SK-N-SH treated with all-trans-retinoic acid at 6 μM for 48 hours (cell line): ENCODE results near the gene HSD17B1.

Source experiments
- ATAC-seq: fragments of 200-7000 bp; cut with Tn5 transposase; 3 replicates; pipeline ENCODE4 v1.9.1; 2020; ENCODE audit warnings: mild to moderate bottlenecking, moderate library complexity
- ARNTL ChIP-seq: fragments of 450-650 bp; formaldehyde crosslinking; IDR thresholded peaks from 2 replicates; pipeline ENCODE4 v1.5.0; 2020; ENCODE audit warnings: low read depth, mild to moderate bottlenecking, moderate library complexity, borderline replicate concordance
- BACH2 ChIP-seq: fragments of 250-450 bp; sonication (Bioruptor Pico); IDR thresholded peaks from 2 replicates; pipeline ENCODE4 v1.9.0; 2021; ENCODE audit warnings: mild to moderate bottlenecking, borderline replicate concordance
- CSRNP3 ChIP-seq: fragments of 250-450 bp; sonication (Bioruptor Pico); IDR thresholded peaks from 2 replicates; pipeline ENCODE4 v1.5.1; 2021; ENCODE audit warnings: mild to moderate bottlenecking, moderate library complexity
- ESRRG ChIP-seq: fragments of 250-450 bp; sonication (Bioruptor Pico); IDR thresholded peaks from 2 replicates; pipeline ENCODE4 v1.6.1; 2021; ENCODE audit warnings: mild to moderate bottlenecking
- OSR1 ChIP-seq: fragments of 250-450 bp; sonication (Bioruptor Pico); IDR thresholded peaks from 2 replicates; pipeline ENCODE4 v1.8.0; 2022; ENCODE audit warnings: moderate library complexity, mild to moderate bottlenecking, inconsistent platforms
- PATZ1 ChIP-seq: fragments of 250-450 bp; sonication (Bioruptor Pico); IDR thresholded peaks from 2 replicates; pipeline ENCODE4 v1.8.0; 2020; ENCODE audit warnings: mild to moderate bottlenecking, moderate library complexity, borderline replicate concordance
- POU6F1 ChIP-seq: fragments of 250-450 bp; sonication (Bioruptor Pico); IDR thresholded peaks from 2 replicates; pipeline ENCODE4 v1.8.0; 2021; ENCODE audit warnings: low read depth, mild to moderate bottlenecking, moderate library complexity, borderline replicate concordance
- RARB ChIP-seq: fragments of 250-450 bp; sonication (Bioruptor Pico); IDR thresholded peaks from 2 replicates; pipeline ENCODE4 v1.8.0; 2021; ENCODE audit warnings: mild to moderate bottlenecking, moderate library complexity
- SNAI2 ChIP-seq: fragments of 250-450 bp; sonication (Bioruptor Pico); IDR thresholded peaks from 2 replicates; pipeline ENCODE4 v1.5.0; 2020; ENCODE audit warnings: mild to moderate bottlenecking, moderate library complexity
- TCF4 ChIP-seq: fragments of 250-450 bp; sonication (Bioruptor Pico); IDR thresholded peaks from 2 replicates; pipeline ENCODE4 v1.8.0; 2021; ENCODE audit warnings: mild to moderate bottlenecking, moderate library complexity, borderline replicate concordance
- TOX ChIP-seq: fragments of 250-450 bp; sonication (Bioruptor Pico); IDR thresholded peaks from 2 replicates; pipeline ENCODE4 v1.8.0; 2021; ENCODE audit warnings: mild to moderate bottlenecking, moderate library complexity, borderline replicate concordance
- TSHZ2 ChIP-seq: fragments of 250-450 bp; sonication (Bioruptor Pico); IDR thresholded peaks from 2 replicates; pipeline ENCODE4 v1.5.0; 2020; ENCODE audit warnings: mild to moderate bottlenecking, moderate library complexity
- ZFP3 ChIP-seq: fragments of 250-450 bp; sonication (Bioruptor Pico); IDR thresholded peaks from 2 replicates; pipeline ENCODE4 v1.5.0; 2020; ENCODE audit warnings: mild to moderate bottlenecking, moderate library complexity
- ZNF565 ChIP-seq: fragments of 450-650 bp; formaldehyde crosslinking; conservative IDR thresholded peaks from 2 replicates; pipeline ENCODE4 v1.5.0; 2020; ENCODE audit warnings: low read depth, mild to moderate bottlenecking, moderate library complexity
- ZNF70 ChIP-seq: fragments of 450-650 bp; formaldehyde crosslinking; IDR thresholded peaks from 2 replicates; pipeline ENCODE4 v1.5.0; 2020; ENCODE audit warnings: mild to moderate bottlenecking, moderate library complexity
- ZNF8 ChIP-seq: fragments of 450-650 bp; formaldehyde crosslinking; IDR thresholded peaks from 2 replicates; pipeline ENCODE4 v1.5.0; 2020; ENCODE audit warnings: mild to moderate bottlenecking, moderate library complexity
- TF ChIP-seq, protein P1 (sequence below): fragments of 250-450 bp; sonication (Bioruptor Pico); IDR thresholded peaks from 2 replicates; pipeline ENCODE4 v1.5.1; 2020; ENCODE audit warnings: low read depth, mild to moderate bottlenecking, moderate library complexity

The HSD17B1 gene

GRCh38 chr17:42553161-42553818 is 567 bp downstream of the HSD17B1 start:
- ATAC-seq: peak; percentile 42

DNA sequence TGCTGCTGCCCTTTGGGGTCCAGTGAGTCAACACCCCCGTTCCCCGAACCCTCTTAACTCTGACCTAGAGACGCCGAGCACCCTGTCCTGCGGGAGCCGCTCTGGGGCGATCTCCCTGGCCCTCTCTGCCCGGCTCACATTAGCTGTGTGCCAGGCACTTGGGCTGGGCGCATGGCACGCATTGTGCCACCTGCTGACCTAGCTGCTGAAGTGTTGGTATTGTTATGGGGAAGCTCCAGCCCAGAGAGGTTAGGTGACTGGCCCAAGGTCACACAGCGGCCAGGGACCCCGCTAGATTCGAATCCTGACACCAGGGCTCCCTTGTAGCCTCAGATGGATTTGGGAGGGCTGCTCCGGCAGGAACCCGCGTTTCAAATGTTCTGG is 1.1 kb downstream of the HSD17B1 start:
- ATAC-seq: peak; percentile 36
- TF ChIP-seq CSRNP3 (CRISPR knock-in tag) (0 out of 2 replicates have a peak, but pooled peaks have one; percentile 16), SNAI2 (CRISPR knock-in tag) (no peak)

More at GRCh38 chr17:42553161-42553818, 567 bp downstream of the HSD17B1 start:
- TF ChIP-seq TOX: no peak
- TF ChIP-seq POU6F1 (CRISPR knock-in tag): no peak
- TF ChIP-seq ZFP3: no peak
- TF ChIP-seq OSR1: no peak
- no peak for TF ChIP-seq BACH2 (CRISPR knock-in tag)

- peak; percentile 88 for ATAC-seq
- TF ChIP-seq TCF4 (no peak), ESRRG (no peak)
Measured at GRCh38 chr17:42554250-42555121, 1.8 kb downstream of the HSD17B1 start.

DNA sequence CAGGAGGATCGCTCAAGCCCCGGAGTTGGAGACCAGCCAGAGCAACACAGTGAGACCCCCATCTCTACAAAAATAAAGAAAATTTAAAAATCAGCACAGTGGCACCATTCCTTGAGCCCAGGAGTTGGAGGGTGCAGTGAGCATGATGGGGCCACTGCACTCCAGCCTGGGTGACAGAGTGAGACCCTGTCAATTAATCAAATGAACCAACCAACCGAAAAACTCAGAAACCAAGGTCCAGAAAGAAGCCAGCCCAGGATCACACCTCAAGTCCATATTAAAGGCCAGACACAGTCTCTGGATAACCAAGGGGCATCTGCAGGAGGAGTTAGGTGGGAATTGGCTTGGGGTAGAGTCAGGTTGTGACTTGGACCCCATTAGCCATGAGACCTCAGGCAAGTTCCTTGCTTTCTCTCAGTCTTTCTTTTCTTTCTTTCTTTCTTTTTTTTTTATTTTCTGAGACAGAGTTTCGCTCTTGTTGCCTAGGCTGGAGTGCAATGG is 2.4 kb downstream of the HSD17B1 start:
- TF ChIP-seq ZNF70 (CRISPR knock-in tag) (no peak), ZNF8 (CRISPR knock-in tag) (no peak), PATZ1 (CRISPR knock-in tag) (no peak), TSHZ2 (CRISPR knock-in tag) (no peak), ESRRG (no peak), CSRNP3 (CRISPR knock-in tag) (no peak), ARNTL (CRISPR knock-in tag) (no peak), SNAI2 (CRISPR knock-in tag) (no peak), ZNF565 (CRISPR knock-in tag) (no peak), POU6F1 (CRISPR knock-in tag) (no peak), TCF4 (no peak), RARB (CRISPR knock-in tag) (no peak), BACH2 (CRISPR knock-in tag) (no peak)
- TF ChIP-seq, protein P1, sequence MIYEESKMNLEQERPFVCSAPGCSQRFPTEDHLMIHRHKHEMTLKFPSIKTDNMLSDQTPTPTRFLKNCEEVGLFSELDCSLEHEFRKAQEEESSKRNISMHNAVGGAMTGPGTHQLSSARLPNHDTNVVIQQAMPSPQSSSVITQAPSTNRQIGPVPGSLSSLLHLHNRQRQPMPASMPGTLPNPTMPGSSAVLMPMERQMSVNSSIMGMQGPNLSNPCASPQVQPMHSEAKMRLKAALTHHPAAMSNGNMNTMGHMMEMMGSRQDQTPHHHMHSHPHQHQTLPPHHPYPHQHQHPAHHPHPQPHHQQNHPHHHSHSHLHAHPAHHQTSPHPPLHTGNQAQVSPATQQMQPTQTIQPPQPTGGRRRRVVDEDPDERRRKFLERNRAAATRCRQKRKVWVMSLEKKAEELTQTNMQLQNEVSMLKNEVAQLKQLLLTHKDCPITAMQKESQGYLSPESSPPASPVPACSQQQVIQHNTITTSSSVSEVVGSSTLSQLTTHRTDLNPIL (CRISPR knock-in tag): no peak
- peak; percentile 3; the same call in 2 of the 3 replicates for ATAC-seq

DNA sequence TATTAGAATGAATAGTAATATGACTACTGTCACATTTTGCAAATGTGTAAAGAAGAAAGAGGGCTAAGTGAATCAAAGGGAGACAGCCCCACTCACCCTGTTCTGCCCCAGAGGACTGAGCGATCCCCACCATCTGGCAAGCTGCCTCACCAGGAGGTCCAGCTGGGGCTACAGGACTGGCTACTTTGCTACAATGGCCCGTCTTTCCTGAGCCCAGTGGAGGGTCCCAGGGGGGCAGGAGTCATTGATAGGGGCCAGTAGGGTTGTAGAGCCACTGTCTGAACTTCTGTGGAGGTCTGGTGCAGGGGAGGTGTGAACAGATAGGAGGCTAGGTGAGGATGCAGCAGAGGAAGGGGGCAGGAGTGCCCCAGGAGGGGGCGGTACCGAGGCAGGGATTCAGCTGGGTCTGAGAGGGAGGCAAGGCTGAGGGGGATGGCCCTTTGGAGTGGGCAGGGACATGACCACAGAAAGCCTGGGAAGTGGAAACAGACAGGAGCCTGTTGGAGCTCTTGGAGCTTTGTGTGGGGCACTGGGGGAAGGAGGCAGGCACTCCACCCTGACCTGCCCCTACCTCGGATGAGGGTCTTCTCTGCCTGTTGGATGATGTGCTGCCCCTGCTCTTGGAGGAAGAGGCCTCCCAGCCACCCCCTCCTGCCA is 3.4 kb downstream of the HSD17B1 start:
- peak; percentile 55 for ATAC-seq
